Panc1 (cell line): ENCODE data around the gene ANKMY2.

ENCODE experiments used
- CTCF ChIP-seq: fragments of 450-650 bp; IDR thresholded peaks from 2 replicates; pipeline ENCODE4 v1.5.1; 2017; ENCODE audit warnings: mild to moderate bottlenecking
- POLR2AphosphoS5 ChIP-seq: IDR thresholded peaks from 2 replicates; pipeline ENCODE4 v1.6.1; 2012; ENCODE audit warnings: mild to moderate bottlenecking, low read depth, low read length, moderate library complexity
- SIN3A ChIP-seq: IDR thresholded peaks from 2 replicates; pipeline ENCODE4 v1.6.1; 2012; ENCODE audit warnings: low read depth, mild to moderate bottlenecking, low read length, moderate library complexity, borderline replicate concordance; ENCODE audit not compliant: insufficient read depth

GRCh38 chr7:16627236-16627635 lies 18.3 kb downstream of the ANKMY2 start:
- TF ChIP-seq SIN3A (no peak), CTCF (no peak), POLR2AphosphoS5 (no peak)
